Memory B cell (primary cell): ENCODE measurements around the gene GSE1.
A peak's percentile ranks its signal among the peaks of the same experiment; 100 is the strongest.

Experiments
- ATAC-seq: fragments of 150-1000 bp; cut with Tn5 transposase; 2 replicates; pipeline ENCODE4 v1.10.0; 2021; ENCODE audit warnings: low read depth, mild to moderate bottlenecking, moderate library complexity
- DNase-seq, 2 donors: peaks; one replicate each; pipeline ENCODE4 v3.0.0; 2022; ENCODE audit warnings: low spot score in 2 of 2
- H3K27ac Mint-ChIP-seq: one replicate; pipeline ENCODE4 v1.8.0; 2022; ENCODE audit warnings: mild to moderate bottlenecking, moderate library complexity, mixed read lengths
- H3K27me3 Mint-ChIP-seq: one replicate; pipeline ENCODE4 v1.8.0; 2022; ENCODE audit warnings: mixed read lengths
- H3K36me3 Mint-ChIP-seq: one replicate; pipeline ENCODE4 v1.8.0; 2022; ENCODE audit warnings: mild to moderate bottlenecking, mixed read lengths
- H3K4me1 Mint-ChIP-seq: one replicate; pipeline ENCODE4 v1.8.0; 2022; ENCODE audit warnings: mixed read lengths
- H3K4me3 Mint-ChIP-seq: one replicate; pipeline ENCODE4 v1.8.0; 2022; ENCODE audit warnings: mild to moderate bottlenecking, moderate library complexity, mixed read lengths
- H3K9me3 Mint-ChIP-seq: one replicate; pipeline ENCODE4 v1.8.0; 2022; ENCODE audit warnings: mixed read lengths

The GSE1 gene

DNA sequence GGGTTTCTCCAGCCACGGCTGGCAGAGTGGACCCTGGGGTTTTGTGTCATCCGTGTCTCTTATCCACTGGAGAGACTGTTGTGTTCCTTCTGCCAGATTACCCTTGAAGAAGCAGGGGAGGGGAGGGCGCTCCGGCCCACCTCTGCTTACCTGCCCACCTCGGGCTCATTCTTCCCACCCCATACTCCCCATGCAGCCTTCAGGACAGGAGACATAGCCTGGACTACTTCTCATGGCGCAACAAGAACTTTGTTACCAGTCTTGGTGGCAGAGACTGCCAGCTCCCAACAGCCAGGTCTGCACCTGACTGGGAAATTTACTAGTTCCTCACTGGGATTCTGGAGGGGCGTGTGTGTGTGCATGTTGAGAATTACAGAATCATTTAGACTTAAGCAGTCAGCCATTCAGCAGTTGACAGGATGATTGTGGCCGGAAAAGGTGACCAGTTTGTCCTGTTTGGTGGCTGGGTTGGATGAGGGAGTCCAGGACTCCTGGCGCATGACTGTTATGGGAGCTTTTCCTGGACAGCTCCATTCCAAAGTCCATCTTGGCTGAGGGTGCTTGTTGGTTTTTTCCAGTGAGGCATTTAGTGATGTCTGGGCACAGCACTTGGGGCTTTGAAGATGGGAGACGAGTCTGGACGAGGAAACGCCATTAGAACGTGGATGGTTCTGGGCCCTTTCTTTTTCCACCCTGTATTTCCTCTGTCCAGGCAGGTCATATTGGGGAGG is 8.7 kb downstream of the GSE1 start:
- Mint-ChIP-seq H3K4me1 (peaks cover 41% of the 10 kb centered on the region), H3K27me3 (no peaks in the 10 kb centered on the region), H3K36me3 (peaks cover 3% of the 10 kb centered on the region), H3K9me3 (no peaks in the 10 kb centered on the region), H3K4me3 (no peak overlapping the region), H3K27ac (no peak overlapping the region)
- DNase-seq: no peak
- no peak for ATAC-seq

DNA sequence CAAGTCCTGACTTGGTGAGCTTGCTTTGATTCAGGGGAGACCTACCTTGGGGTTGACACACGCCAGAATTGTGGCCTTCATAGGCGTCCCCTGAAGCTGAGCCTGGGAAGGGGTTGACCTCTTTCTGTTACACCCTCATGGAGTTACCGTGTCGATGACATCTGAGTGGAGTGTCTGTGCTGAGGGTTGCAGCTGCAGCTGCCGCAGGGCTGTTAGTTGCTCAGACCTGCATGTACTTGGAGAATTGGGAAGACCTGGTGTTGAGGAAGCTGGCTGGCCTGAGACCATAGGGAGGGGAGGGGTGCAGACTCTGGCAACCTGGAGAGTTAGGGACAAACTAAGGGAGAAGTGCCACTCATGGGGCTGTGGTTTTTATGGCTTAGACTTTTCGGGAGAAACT is 9.6 kb downstream of the GSE1 start:
- H3K9me3 Mint-ChIP-seq: no peaks in the 10 kb centered on the region
- ATAC-seq (no peak), DNase-seq (no peak)
- no peaks in the 10 kb centered on the region for H3K27me3 Mint-ChIP-seq
- peaks cover 37% of the 10 kb centered on the region for H3K4me1 Mint-ChIP-seq
- peaks cover 3% of the 10 kb centered on the region for H3K36me3 Mint-ChIP-seq
- H3K27ac Mint-ChIP-seq: no peak overlapping the region
- H3K4me3 Mint-ChIP-seq: no peak overlapping the region

DNA sequence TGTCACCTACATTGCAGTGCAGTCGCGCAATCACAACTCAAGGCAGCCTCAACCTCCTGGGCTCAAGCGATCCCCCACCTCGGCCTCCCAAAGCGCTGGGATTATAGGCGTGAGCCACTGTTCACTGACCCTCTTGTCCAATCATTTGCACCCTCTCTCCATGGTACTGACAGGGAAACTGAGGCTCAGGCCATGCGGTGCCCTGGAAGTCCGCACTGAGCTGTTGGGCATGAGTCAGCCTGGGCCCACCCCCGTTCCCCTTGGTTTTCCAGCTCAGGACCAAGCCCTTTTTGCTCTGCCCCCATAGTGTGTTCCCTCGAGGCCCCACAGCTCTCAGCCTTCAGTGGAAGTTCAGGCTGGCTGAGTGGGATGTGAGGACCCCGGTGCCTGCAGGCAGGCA is 10.1 kb downstream of the GSE1 start:
- H3K4me3 Mint-ChIP-seq: no peak overlapping the region
- DNase-seq (no peak), ATAC-seq (no peak)
- H3K36me3 Mint-ChIP-seq: peaks cover 3% of the 10 kb centered on the region
- peaks cover 32% of the 10 kb centered on the region for H3K4me1 Mint-ChIP-seq
- H3K9me3 Mint-ChIP-seq: no peaks in the 10 kb centered on the region
- H3K27me3 Mint-ChIP-seq: no peaks in the 10 kb centered on the region
- no peak overlapping the region for H3K27ac Mint-ChIP-seq

DNA sequence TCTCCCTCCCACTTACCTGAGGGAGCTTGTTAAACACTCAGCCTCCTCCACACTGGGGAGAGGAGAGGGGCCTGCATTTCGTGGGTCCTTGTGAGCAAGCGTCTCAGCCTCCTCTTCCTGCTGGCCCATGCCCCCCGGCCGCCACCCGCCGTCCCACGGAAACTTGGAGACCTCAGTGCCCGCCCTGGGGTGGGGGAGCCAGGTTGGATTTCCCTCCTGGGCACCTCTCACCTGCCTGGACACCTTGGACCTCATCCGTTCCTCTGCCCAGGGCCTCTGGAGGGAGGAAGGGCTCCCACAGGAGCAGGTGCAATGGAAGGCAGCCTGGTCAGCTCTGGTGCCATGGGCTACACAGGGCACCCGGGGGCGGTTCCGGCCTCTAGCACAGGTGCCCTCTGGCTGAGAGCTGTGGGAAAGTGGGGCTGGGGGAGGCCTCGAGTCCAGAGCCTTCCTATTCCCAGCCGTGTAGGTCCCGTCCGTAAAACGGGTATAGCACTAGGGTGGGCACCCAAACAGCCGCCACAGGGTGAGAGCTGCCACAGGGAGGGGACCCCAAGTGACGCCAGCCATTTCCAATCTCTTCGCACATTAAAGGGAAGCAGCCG is 11.0 kb downstream of the GSE1 start:
- Mint-ChIP-seq H3K27me3 (no peaks in the 10 kb centered on the region), H3K27ac (no peak overlapping the region), H3K4me3 (no peak overlapping the region), H3K4me1 (peaks cover 34% of the 10 kb centered on the region), H3K36me3 (peaks cover 9% of the 10 kb centered on the region), H3K9me3 (no peaks in the 10 kb centered on the region)
- DNase-seq (no peak), ATAC-seq (no peak)

DNA sequence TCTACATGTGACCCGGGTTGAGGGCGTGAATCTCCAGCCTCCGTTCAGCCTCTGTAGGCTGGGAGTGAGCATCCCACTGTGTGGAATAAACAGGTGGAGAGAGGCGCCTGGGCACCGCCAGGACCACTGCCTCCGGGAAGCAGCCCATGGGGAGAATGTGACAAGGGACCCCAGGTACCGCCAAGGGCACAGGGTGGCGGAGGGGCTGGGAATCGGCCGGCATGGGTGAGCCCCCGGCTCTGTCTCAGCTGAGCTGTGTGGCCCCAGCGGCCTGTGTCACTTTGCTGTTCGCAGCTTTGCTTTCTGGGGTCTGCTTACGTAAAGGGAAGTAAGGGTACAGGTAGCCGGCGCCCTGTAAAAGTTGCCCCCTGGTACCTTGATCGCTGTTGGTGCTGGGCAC is 11.5 kb downstream of the GSE1 start:
- no peaks in the 10 kb centered on the region for H3K27me3 Mint-ChIP-seq
- H3K4me1 Mint-ChIP-seq: peaks cover 34% of the 10 kb centered on the region
- no peak for DNase-seq
- ATAC-seq: no peak
- H3K9me3 Mint-ChIP-seq: peaks cover 2% of the 10 kb centered on the region
- H3K4me3 Mint-ChIP-seq: no peak overlapping the region
- peaks cover 12% of the 10 kb centered on the region for H3K36me3 Mint-ChIP-seq
- H3K27ac Mint-ChIP-seq: no peak overlapping the region

DNA sequence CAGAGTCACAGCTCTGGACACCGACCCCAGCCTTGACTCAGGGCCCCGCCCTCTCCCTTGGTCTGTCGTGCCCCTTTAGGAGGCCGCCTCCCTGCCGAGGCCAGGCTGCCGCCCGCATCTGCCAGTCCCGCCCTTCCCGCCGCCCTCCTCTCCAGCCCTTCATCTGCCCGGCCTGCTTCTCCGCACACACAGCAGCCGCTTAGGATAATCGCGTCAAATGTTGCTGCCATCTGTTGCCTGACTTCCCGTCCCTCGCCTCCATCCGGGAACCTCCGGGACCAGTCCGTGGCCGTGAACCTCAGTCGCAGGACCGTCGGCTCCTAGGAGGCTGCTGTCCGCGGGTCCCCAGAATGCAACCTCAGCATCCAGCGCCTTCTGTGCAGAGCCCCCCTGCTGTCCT is 11.9 kb downstream of the GSE1 start:
- H3K36me3 Mint-ChIP-seq: peaks cover 16% of the 10 kb centered on the region

DNA sequence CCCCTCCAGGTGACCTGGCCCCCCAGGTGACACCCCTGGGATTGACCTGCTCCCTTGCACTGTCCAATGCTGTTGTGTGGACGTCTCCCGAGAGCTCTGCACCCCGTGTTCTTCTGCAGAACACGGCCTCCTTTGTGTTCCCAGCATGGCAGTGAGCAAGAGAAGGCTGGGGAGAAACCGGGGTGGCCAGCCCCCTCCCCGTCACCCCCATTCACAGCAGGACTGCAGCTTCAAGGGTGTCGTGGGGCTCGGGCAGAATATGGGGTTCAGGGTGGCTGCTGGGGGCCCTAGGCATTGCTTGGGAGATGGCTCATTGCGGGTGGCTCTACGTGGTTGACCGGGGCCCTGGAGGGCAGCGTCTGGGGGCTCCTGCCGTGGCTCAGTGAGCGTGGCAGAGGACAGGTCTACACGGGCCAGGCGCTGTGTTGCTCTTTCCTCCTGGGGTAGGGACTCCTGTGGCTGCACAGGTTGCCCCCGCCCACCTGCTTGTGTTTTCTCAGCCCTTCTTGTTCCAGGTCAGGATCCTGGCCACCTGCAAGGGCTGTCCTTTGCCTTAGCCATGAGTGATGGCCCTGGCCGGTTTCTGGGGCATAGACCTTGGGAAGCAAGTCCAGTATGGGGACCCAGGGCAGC is 12.5 kb downstream of the GSE1 start:
- no peak for DNase-seq
- ATAC-seq: no peak
- Mint-ChIP-seq H3K4me3 (no peak overlapping the region), H3K36me3 (peaks cover 17% of the 10 kb centered on the region), H3K27me3 (no peaks in the 10 kb centered on the region), H3K4me1 (peaks cover 34% of the 10 kb centered on the region), H3K27ac (no peak overlapping the region), H3K9me3 (peaks cover 3% of the 10 kb centered on the region)

More for the DNA sequence above, 11.9 kb downstream of the GSE1 start:
- H3K9me3 Mint-ChIP-seq: peaks cover 3% of the 10 kb centered on the region
- no peak overlapping the region for H3K27ac Mint-ChIP-seq
- no peak for DNase-seq
- H3K4me3 Mint-ChIP-seq: no peak overlapping the region
- H3K4me1 Mint-ChIP-seq: peaks cover 34% of the 10 kb centered on the region
- no peak for ATAC-seq
- H3K27me3 Mint-ChIP-seq: no peaks in the 10 kb centered on the region

DNA sequence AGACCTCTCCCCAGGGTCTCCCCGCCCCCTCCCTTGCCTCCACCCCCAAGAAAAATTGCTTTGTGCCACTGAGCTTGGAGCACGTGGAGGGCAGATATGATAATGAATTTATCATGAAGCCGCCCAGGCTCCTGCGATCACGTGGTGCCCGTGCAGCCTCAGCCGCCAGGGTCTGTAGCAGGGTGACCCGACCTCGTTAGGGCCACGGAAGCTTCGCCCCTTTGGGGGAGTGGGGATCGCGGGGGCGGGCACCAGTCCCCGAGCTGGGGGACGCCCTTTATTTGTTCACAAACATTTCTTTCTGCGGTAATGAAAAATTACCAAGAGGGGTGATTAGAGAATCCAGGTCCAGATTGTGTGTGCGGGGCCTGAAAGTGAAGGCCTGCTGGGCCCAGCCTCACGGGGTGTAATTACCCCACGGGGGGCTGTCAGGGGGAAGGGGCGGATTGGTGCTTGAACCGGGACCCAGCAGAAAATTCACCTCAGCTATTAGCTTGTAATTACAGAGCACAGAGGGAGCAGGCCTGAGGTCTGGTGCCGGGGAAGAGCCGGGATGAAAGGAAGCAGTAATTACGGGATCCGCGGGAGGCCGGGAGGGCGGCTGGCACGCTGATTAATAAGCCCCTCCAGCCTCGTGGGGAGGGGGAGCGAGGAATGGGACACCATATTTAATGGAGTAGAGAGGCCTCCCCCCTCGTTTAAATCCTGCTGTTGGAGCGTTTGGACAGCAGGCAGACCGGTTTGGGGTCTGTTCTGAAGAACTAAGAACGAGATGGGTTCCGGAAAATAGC is 13.3 kb downstream of the GSE1 start:
- no peak for DNase-seq
- H3K4me3 Mint-ChIP-seq: peak overlapping the region; percentile 41
- H3K4me1 Mint-ChIP-seq: peaks cover 28% of the 10 kb centered on the region
- no peak for ATAC-seq
- H3K27ac Mint-ChIP-seq: no peak overlapping the region
- peaks cover 3% of the 10 kb centered on the region for H3K9me3 Mint-ChIP-seq
- peaks cover 17% of the 10 kb centered on the region for H3K36me3 Mint-ChIP-seq
- H3K27me3 Mint-ChIP-seq: no peaks in the 10 kb centered on the region

DNA sequence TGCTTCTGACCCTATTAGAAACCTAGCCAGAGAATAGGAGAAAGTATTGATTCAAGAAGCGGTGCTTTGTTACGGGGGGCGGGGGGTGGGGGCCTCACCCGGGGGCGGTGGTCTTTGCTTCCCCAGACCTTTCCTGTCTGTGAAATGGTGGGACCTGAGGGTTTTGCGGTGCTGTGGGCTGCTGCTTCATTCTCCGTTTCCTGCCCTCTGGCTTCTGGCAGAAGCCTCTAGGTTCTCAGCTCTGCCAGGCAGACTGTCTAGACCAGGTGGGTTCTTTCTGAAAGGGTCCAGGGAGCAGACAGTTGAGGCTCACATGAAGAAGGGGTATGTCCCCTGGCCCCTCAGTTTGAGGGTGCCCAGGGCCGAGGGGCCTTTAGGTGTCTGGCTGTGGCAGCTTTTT is 14.0 kb downstream of the GSE1 start:
- no peak for ATAC-seq

DNA sequence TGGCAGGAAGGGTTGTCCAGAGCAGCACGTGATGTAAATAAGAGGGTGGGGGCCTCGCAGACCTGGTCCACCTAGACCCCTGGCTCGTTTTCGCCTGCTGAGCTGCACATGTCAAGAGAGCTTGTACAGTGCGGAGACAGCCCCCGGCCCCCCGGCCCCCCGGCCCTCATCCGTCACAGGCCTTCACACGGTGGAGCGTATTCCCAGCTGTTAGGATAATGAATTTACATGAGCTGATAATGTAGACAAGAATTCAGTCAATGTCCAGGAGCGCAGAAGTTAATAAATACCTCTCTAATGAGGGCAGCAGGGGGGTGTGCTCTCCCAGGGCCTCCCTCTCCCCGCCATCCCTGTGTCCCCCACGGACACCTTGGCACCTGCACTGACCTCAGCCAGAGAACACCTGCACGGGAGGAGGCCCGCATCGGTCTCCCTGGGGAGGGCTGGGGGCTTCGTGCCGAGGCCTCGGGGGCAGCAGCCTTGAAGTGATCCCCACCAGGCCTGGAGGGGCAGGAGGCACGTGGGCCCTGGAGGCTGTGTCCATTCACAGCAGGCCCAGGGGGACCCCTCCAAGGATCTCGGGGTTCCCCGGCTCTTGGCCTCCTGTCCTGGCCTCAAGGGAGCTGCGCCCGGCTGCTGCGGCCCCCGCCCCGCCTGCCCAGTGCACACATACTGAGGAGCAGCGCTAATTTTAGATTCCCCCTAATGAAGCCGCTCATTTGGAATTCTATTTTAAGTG is 14.6 kb downstream of the GSE1 start:
- DNase-seq: no peak
- peaks cover 16% of the 10 kb centered on the region for H3K36me3 Mint-ChIP-seq
- H3K4me1 Mint-ChIP-seq: peaks cover 21% of the 10 kb centered on the region
- ATAC-seq: no peak
- H3K27me3 Mint-ChIP-seq: no peaks in the 10 kb centered on the region
- peaks cover 3% of the 10 kb centered on the region for H3K9me3 Mint-ChIP-seq
- H3K27ac Mint-ChIP-seq: no peak overlapping the region
- H3K4me3 Mint-ChIP-seq: no peak overlapping the region

More for the DNA sequence above, 14.0 kb downstream of the GSE1 start:
- Mint-ChIP-seq H3K36me3 (peaks cover 16% of the 10 kb centered on the region), H3K27me3 (no peaks in the 10 kb centered on the region), H3K4me3 (no peak overlapping the region), H3K27ac (no peak overlapping the region), H3K4me1 (peaks cover 25% of the 10 kb centered on the region), H3K9me3 (peaks cover 3% of the 10 kb centered on the region)
- DNase-seq: no peak

DNA sequence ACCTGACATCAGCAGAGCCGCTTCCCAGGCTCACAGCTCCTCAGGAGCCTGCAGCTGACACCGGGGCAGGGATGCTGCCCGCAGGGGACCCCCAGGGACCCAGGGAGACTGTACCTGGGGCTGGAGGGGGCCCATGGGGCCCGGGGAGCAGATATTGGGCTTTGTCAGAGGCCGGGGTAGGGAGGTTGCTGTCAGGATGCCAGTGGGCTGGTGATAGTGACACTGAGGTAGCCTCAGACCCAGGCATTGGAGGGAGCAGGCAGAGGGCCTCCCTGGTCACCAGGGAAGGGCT is 15.1 kb downstream of the GSE1 start:
- ATAC-seq: no peak
- no peak for DNase-seq
- Mint-ChIP-seq H3K27me3 (no peaks in the 10 kb centered on the region), H3K9me3 (peaks cover 3% of the 10 kb centered on the region), H3K4me3 (no peak overlapping the region), H3K4me1 (peaks cover 19% of the 10 kb centered on the region), H3K36me3 (peaks cover 16% of the 10 kb centered on the region), H3K27ac (no peak overlapping the region)

DNA sequence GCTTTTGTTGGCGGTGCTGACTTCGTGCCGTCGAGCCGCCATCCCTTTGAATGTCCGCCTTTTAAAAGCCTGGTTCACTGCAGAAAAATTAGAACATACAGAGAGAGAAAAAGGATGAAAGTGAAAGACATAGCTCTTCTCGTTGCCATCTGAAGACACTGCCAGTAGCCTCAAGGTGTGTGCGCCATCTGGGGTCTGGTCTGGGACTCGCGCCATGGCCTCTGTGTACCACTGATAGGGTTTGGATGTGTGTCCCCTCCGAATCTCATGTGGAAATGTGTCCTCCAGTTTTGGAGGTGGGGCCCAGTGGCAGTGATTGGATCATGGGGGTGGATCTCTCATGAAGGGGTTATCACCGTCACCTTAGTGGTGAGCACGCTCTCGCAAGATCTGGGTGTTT is 15.5 kb downstream of the GSE1 start:
- no peak overlapping the region for H3K27ac Mint-ChIP-seq

DNA sequence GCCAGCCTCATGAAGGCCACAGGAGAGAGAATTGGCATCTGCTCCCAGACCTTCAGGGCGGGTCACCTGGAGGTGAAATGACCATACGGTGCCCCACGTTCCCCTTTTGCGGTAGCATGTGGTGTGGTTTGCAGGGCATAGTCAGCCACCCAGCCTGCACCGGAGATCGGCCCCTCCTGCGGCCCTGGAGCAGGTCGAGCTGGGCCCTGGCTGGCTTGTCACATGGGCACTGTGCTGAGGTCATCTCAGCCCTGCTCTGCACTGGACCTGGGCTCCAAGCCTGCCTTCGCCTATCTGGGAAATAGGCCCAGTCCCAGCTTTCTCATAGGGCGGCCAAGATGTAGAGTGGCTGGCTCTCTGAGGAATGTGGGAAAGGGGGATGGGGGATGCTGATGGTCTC is 16.2 kb downstream of the GSE1 start:
- H3K27me3 Mint-ChIP-seq: no peaks in the 10 kb centered on the region
- no peak overlapping the region for H3K27ac Mint-ChIP-seq
- peaks cover 17% of the 10 kb centered on the region for H3K4me1 Mint-ChIP-seq
- no peak for ATAC-seq
- DNase-seq: no peak
- H3K36me3 Mint-ChIP-seq: peaks cover 14% of the 10 kb centered on the region
- H3K9me3 Mint-ChIP-seq: peaks cover 3% of the 10 kb centered on the region
- H3K4me3 Mint-ChIP-seq: no peak overlapping the region

More for the DNA sequence above, 15.5 kb downstream of the GSE1 start:
- H3K4me1 Mint-ChIP-seq: peaks cover 17% of the 10 kb centered on the region
- no peak overlapping the region for H3K4me3 Mint-ChIP-seq
- H3K9me3 Mint-ChIP-seq: peaks cover 3% of the 10 kb centered on the region
- no peaks in the 10 kb centered on the region for H3K27me3 Mint-ChIP-seq
- peaks cover 15% of the 10 kb centered on the region for H3K36me3 Mint-ChIP-seq
- DNase-seq (no peak), ATAC-seq (no peak)

DNA sequence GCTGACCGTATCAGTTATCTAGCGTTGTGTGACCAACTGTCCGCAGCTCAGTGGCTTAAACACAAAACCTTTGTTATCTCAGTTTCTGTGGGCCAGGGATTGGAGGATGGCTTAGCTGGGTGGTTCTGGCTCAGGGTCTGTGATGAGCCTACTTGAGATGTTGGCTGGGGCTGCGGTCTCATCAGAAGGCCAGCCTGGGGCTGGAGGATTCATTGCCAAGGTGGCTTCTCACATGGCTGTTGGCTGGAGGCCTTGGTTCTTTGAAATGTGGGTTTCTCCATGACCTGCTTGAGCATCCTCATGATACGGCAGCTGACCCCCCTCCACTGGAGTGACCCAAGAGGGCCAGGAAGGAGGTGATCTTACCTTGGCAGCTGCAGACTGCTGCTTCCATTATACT is 16.7 kb downstream of the GSE1 start:
- H3K9me3 Mint-ChIP-seq: peaks cover 3% of the 10 kb centered on the region
- H3K36me3 Mint-ChIP-seq: peaks cover 14% of the 10 kb centered on the region
- ATAC-seq (no peak), DNase-seq (no peak)
- H3K4me1 Mint-ChIP-seq: peaks cover 17% of the 10 kb centered on the region
- H3K4me3 Mint-ChIP-seq: no peak overlapping the region
- no peak overlapping the region for H3K27ac Mint-ChIP-seq
- no peaks in the 10 kb centered on the region for H3K27me3 Mint-ChIP-seq
